Upper lobe of left lung (tissue), 4 donors: Measurements from ENCODE around the gene C10orf67.

Experiments used
- EP300 ChIP-seq, 4 donors: sonication (generic); formaldehyde crosslinking; IDR thresholded peaks; one replicate each; pipeline ENCODE4 v1.5.1; 2017; ENCODE audit warnings: antibody characterized with exemption in 4 of 4, control low read depth in 2 of 4
- POLR2A ChIP-seq, 4 donors: fragments of 450-650 bp; IDR thresholded peaks; one replicate each; pipeline ENCODE4 v1.5.1; 2016 to 2017; ENCODE audit warnings: antibody characterized with exemption in 4 of 4, mild to moderate bottlenecking in 2 of 4
- POLR2AphosphoS5 ChIP-seq, 2 donors: sonication (generic); formaldehyde crosslinking; IDR thresholded peaks; one replicate each; pipeline ENCODE4 v1.5.1; 2017; ENCODE audit warnings: antibody characterized with exemption in 2 of 2
- TF ChIP-seq, protein P1 (sequence below), 6 experiments: fragments of 450-650 bp in 4 of 6; fragments of 200-600 bp in 2 of 6; sonication (generic) in 2 of 6; IDR thresholded peaks; one replicate each; pipeline ENCODE4 v1.5.1; 2016 to 2019; ENCODE audit warnings: antibody characterized with exemption in 6 of 6

DNA sequence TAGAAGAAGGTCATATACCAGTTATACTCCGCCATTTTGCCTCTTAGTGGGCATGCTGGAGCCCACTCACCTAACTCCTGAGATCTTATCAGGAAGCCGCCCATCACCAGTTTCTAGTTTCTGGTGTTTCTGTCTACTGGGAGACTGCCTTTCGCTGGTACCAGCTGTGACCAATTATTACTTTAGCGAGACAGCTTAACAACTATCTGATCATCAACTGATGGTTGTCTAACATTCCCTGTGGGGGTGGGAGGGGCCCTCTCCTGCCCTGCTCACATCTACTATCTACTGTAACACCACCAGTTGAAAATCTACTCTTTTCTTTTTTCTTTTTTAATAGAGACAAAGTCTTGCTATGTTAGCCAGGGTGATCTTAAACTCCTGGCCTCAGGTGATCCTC, 46.2 kb upstream of the C10orf67 start:
- TF ChIP-seq, protein P1, sequence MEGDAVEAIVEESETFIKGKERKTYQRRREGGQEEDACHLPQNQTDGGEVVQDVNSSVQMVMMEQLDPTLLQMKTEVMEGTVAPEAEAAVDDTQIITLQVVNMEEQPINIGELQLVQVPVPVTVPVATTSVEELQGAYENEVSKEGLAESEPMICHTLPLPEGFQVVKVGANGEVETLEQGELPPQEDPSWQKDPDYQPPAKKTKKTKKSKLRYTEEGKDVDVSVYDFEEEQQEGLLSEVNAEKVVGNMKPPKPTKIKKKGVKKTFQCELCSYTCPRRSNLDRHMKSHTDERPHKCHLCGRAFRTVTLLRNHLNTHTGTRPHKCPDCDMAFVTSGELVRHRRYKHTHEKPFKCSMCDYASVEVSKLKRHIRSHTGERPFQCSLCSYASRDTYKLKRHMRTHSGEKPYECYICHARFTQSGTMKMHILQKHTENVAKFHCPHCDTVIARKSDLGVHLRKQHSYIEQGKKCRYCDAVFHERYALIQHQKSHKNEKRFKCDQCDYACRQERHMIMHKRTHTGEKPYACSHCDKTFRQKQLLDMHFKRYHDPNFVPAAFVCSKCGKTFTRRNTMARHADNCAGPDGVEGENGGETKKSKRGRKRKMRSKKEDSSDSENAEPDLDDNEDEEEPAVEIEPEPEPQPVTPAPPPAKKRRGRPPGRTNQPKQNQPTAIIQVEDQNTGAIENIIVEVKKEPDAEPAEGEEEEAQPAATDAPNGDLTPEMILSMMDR (IDR thresholded peaks at IDR 0.05): no peak
- no peak for TF ChIP-seq EP300 (IDR thresholded peaks at IDR 0.05)
- TF ChIP-seq POLR2AphosphoS5 (IDR thresholded peaks at IDR 0.05): no peak
- TF ChIP-seq POLR2A (IDR thresholded peaks at IDR 0.05): no peak
